SK-N-SH (cell line): Measurements from ENCODE around the gene MAP3K5. TPM values are rescaled to one million over a fixed set of nuclear protein-coding genes. Genes with fewer than 3 reads are reported as not detected.

ENCODE experiments used
- CTCF ChIA-PET: fragments of 300-600, 350-600 bp; formaldehyde crosslinking; extraction: SDS; loops from one replicate; lab custom pipeline; 2021; lab: Yijun Ruan, JAX
- POLR2A ChIA-PET: fragments of 350-600 bp; sonication (Branson Sonifier 250); formaldehyde crosslinking; extraction: SDS; loops from one replicate; lab custom pipeline; 2020; ENCODE audit warnings: antibody characterized with exemption, inconsistent platforms; lab: Yijun Ruan, JAX
- DNase-seq: peaks from one replicate; pipeline ENCODE4 v3.0.0; 2012
- H2AFZ ChIP-seq: fragments of 200-600 bp; sonication (generic); 2 replicates; pipeline ENCODE4 v1.8.1; 2016; ENCODE audit warnings: antibody characterized with exemption, mild to moderate bottlenecking, low read depth
- H3F3A ChIP-seq: fragments of 200-600 bp; sonication (generic); replicated peaks from 2 replicates; pipeline ENCODE3; 2016; ENCODE audit warnings: antibody characterized with exemption, mild to moderate bottlenecking; ENCODE audit not compliant: insufficient read depth
- H3K27ac ChIP-seq, 2 experiments: fragments of 200-500 bp in 1 of 2; fragments of 200-600 bp in 1 of 2; sonication (Bioruptor generic) in 1 of 2; sonication (generic), shearing (Covaris generic) in 1 of 2; 2 replicates each; pipeline versions ENCODE4 v1.5.1 to v1.6.1; 2014 to 2016; ENCODE audit warnings: low read depth in 2 of 2, inconsistent platforms in 1 of 2, low read length in 1 of 2, mild to moderate bottlenecking in 1 of 2, mixed read lengths in 1 of 2
- H3K27me3 ChIP-seq: fragments of 200-600 bp; sonication (generic), shearing (Covaris generic); 2 replicates; pipeline ENCODE4 v1.6.1; 2016; ENCODE audit warnings: mixed run types; ENCODE audit not compliant: insufficient read depth
- H3K36me3 ChIP-seq, 2 experiments: fragments of 200-500 bp in 1 of 2; fragments of 200-600 bp in 1 of 2; sonication (Bioruptor generic) in 1 of 2; sonication (generic) in 1 of 2; replicated peaks in 1 of 2; 2 replicates each; pipeline versions ENCODE3 to v1.5.1; 2014 to 2016; ENCODE audit warnings: low read length in 1 of 2, mild to moderate bottlenecking in 1 of 2; ENCODE audit not compliant: insufficient read depth in 2 of 2, control insufficient read depth in 1 of 2
- H3K4me1 ChIP-seq, 2 experiments: fragments of 200-500 bp in 1 of 2; fragments of 200-600 bp in 1 of 2; sonication (Bioruptor generic) in 1 of 2; sonication (generic), shearing (Covaris generic) in 1 of 2; 2 replicates each; pipeline versions ENCODE4 v1.5.1 to v1.6.1; 2014 to 2016; ENCODE audit warnings: low read depth in 1 of 2, low read length in 1 of 2, mixed run types in 1 of 2; ENCODE audit not compliant: insufficient read depth in 2 of 2, control insufficient read depth in 1 of 2
- H3K4me2 ChIP-seq: fragments of 200-600 bp; sonication (generic), shearing (Covaris generic); 2 replicates; pipeline ENCODE4 v1.6.1; 2017; ENCODE audit warnings: mixed run types
- H3K4me3 ChIP-seq, 2 experiments: fragments of 200-500 bp in 1 of 2; fragments of 200-600 bp in 1 of 2; sonication (Bioruptor generic) in 1 of 2; sonication (generic), shearing (Covaris generic) in 1 of 2; 2 replicates each; pipeline versions ENCODE4 v1.5.1 to v1.8.1; 2014 to 2016; ENCODE audit warnings: low read depth in 2 of 2, inconsistent platforms in 1 of 2, low read length in 1 of 2, mild to moderate bottlenecking in 1 of 2, mixed read lengths in 1 of 2, moderate library complexity in 1 of 2
- H3K79me2 ChIP-seq: fragments of 200-600 bp; sonication (generic); 2 replicates; pipeline ENCODE4 v1.8.1; 2017; ENCODE audit warnings: mild to moderate bottlenecking; ENCODE audit not compliant: insufficient read depth
- H3K9ac ChIP-seq: fragments of 200-600 bp; sonication (generic); 2 replicates; pipeline ENCODE4 v1.6.1; 2017; ENCODE audit warnings: mixed run types
- H3K9me2 ChIP-seq: fragments of 200-600 bp; sonication (generic); 2 replicates; pipeline ENCODE4 v1.6.1; 2017; ENCODE audit warnings: mixed run types
- H3K9me3 ChIP-seq: fragments of 200-600 bp; sonication (generic); 2 replicates; pipeline ENCODE4 v1.6.1; 2017; ENCODE audit warnings: mixed run types, mild to moderate bottlenecking, moderate library complexity
- H4K20me1 ChIP-seq: fragments of 200-600 bp; sonication (generic); 2 replicates; pipeline ENCODE4 v1.6.1; 2017; ENCODE audit warnings: mild to moderate bottlenecking, mixed run types; ENCODE audit not compliant: insufficient read depth
- ELF1 ChIP-seq: IDR thresholded peaks from 2 replicates; pipeline ENCODE4 v1.4.0; 2012
- EP300 ChIP-seq, 2 experiments: IDR thresholded peaks; 2 replicates each; pipeline versions ENCODE4 v1.4.0 to v1.6.1; 2012; ENCODE audit warnings: borderline replicate concordance in 1 of 2, low read depth in 1 of 2, low read length in 1 of 2
- FOSL2 ChIP-seq: IDR thresholded peaks from 2 replicates; pipeline ENCODE4 v1.4.0; 2012; ENCODE audit warnings: low read depth, mild to moderate bottlenecking, moderate library complexity, borderline replicate concordance
- FOXM1 ChIP-seq: IDR thresholded peaks from 2 replicates; pipeline ENCODE4 v1.4.0; 2012; ENCODE audit warnings: low read depth, mild to moderate bottlenecking
- GATA2 ChIP-seq: sonication (generic); formaldehyde crosslinking; IDR thresholded peaks from 2 replicates; pipeline ENCODE4 v1.5.0; 2020; ENCODE audit warnings: mild to moderate bottlenecking, missing genetic modification reagents
- JUND ChIP-seq: IDR thresholded peaks from 2 replicates; pipeline ENCODE4 v1.4.0; 2012
- MEF2A ChIP-seq: IDR thresholded peaks from 2 replicates; pipeline ENCODE4 v1.4.0; 2012; ENCODE audit warnings: low read depth, borderline replicate concordance
- NFIC ChIP-seq: IDR thresholded peaks from 2 replicates; pipeline ENCODE4 v1.4.0; 2012; ENCODE audit warnings: borderline replicate concordance
- NRF1 ChIP-seq: IDR thresholded peaks from 2 replicates; pipeline ENCODE4 v1.6.1; 2012; ENCODE audit warnings: low read depth, mild to moderate bottlenecking, low read length
- RXRA ChIP-seq: IDR thresholded peaks from 2 replicates; pipeline ENCODE4 v1.4.0; 2012; ENCODE audit warnings: low read depth, mild to moderate bottlenecking, borderline replicate concordance
- SIN3A ChIP-seq: IDR thresholded peaks from 2 replicates; pipeline ENCODE4 v1.6.1; 2012; ENCODE audit warnings: low read depth, mild to moderate bottlenecking, low read length, moderate library complexity, borderline replicate concordance
- SMC3 ChIP-seq: IDR thresholded peaks from 2 replicates; pipeline ENCODE4 v1.6.1; 2012; ENCODE audit warnings: low read depth, low read length, improper control_type of control experiment
- TEAD4 ChIP-seq: IDR thresholded peaks from 2 replicates; pipeline ENCODE4 v1.4.0; 2012; ENCODE audit warnings: mild to moderate bottlenecking, borderline replicate concordance; ENCODE audit not compliant: insufficient read depth
- YY1 ChIP-seq: IDR thresholded peaks from 2 replicates; pipeline ENCODE4 v1.4.0; 2012; ENCODE audit warnings: low read depth, mild to moderate bottlenecking
- WGBS: methylation state at CpG from one replicate; pipeline ENCODE4 v1.1.6; 2017; ENCODE audit warnings: low lambda C conversion rate; 5-methylcytosine and 5-hydroxymethylcytosine counted together
- polyA plus RNA-seq, 3 experiments: library from polyadenylated mRNA; depleted of rRNA; stranded (reverse); fragments of >200 nt; gene quantifications; 2 replicates each; pipeline ENCODE4 v1.2.3, GENCODE V29; 2012
- TF ChIP-seq, protein P1 (sequence below): IDR thresholded peaks from 2 replicates; pipeline ENCODE4 v1.6.1; 2012; ENCODE audit warnings: mild to moderate bottlenecking, low read depth, low read length, moderate library complexity
- TF ChIP-seq, protein P2 (sequence below): IDR thresholded peaks from 2 replicates; pipeline ENCODE4 v1.4.0; 2012; ENCODE audit warnings: low read depth, borderline replicate concordance

Gene MAP3K5
- polyA plus RNA-seq, 1 of the 3 experiments (the other 2 are of a cell fraction) = 1.4 TPM

DNA sequence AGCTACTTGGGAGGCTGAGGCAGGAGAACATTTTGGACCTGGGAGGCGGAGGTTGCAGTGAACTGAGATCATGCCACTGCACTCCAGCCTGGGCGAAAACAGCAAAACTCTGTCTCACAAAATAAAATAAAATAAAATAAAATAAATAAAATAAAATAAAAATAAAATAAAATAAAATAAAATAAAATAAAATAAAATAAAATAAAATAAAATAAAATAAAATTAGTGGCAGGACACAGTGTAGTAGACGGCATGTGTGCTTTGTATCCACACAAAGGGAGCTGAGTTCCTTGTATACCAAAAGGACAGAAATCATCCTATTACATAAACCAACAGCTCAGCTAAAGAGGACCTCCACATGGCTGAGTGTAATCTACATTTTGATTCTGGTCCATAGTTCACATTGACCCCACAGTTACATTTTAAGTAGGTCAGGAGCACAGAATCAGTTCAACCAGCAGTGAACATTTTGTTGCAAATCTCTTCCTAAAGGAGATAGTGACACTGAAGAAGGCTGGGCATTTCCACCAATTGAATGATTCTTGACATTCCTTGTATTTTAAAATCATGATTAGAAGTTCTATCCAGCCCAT lies 150.3 kb downstream of the MAP3K5 start:
- no peak for DNase-seq
- WGBS = 98% methylated on average over 3 of the region's 3 CpGs
- ChIA-PET POLR2A (no interaction called here), CTCF (interaction anchor here (0.6 to 4.6 kb wide), 9 partner anchors 11 to 155 kb away, joined by 3 to 214 read pairs (median 3); partner anchors contain the start of gene MAP3K5)
- no peak overlapping the region for H3K4me2 ChIP-seq
- no peaks in the 10 kb centered on the region for H3K27me3 ChIP-seq
- H3K9me3 ChIP-seq = no peaks in the 10 kb centered on the region
- TF ChIP-seq RXRA = no peak
- TF ChIP-seq NFIC = no peak
- TF ChIP-seq TEAD4 = no peak
- TF ChIP-seq JUND = no peak
- TF ChIP-seq ELF1 = no peak
- no peak for TF ChIP-seq SIN3A
- TF ChIP-seq EP300 (IDR thresholded peaks at IDR 0.05; ENCODE audit: borderline replicate concordance in 1 of 2, low read depth in 1 of 2, low read length in 1 of 2) = no peak
- TF ChIP-seq, protein P1, sequence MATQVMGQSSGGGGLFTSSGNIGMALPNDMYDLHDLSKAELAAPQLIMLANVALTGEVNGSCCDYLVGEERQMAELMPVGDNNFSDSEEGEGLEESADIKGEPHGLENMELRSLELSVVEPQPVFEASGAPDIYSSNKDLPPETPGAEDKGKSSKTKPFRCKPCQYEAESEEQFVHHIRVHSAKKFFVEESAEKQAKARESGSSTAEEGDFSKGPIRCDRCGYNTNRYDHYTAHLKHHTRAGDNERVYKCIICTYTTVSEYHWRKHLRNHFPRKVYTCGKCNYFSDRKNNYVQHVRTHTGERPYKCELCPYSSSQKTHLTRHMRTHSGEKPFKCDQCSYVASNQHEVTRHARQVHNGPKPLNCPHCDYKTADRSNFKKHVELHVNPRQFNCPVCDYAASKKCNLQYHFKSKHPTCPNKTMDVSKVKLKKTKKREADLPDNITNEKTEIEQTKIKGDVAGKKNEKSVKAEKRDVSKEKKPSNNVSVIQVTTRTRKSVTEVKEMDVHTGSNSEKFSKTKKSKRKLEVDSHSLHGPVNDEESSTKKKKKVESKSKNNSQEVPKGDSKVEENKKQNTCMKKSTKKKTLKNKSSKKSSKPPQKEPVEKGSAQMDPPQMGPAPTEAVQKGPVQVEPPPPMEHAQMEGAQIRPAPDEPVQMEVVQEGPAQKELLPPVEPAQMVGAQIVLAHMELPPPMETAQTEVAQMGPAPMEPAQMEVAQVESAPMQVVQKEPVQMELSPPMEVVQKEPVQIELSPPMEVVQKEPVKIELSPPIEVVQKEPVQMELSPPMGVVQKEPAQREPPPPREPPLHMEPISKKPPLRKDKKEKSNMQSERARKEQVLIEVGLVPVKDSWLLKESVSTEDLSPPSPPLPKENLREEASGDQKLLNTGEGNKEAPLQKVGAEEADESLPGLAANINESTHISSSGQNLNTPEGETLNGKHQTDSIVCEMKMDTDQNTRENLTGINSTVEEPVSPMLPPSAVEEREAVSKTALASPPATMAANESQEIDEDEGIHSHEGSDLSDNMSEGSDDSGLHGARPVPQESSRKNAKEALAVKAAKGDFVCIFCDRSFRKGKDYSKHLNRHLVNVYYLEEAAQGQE = no peak
- TF ChIP-seq NRF1 = no peak
- no peak for TF ChIP-seq FOXM1
- no peak for TF ChIP-seq MEF2A
- TF ChIP-seq FOSL2 = no peak
- no peak for TF ChIP-seq GATA2
- TF ChIP-seq, protein P2, sequence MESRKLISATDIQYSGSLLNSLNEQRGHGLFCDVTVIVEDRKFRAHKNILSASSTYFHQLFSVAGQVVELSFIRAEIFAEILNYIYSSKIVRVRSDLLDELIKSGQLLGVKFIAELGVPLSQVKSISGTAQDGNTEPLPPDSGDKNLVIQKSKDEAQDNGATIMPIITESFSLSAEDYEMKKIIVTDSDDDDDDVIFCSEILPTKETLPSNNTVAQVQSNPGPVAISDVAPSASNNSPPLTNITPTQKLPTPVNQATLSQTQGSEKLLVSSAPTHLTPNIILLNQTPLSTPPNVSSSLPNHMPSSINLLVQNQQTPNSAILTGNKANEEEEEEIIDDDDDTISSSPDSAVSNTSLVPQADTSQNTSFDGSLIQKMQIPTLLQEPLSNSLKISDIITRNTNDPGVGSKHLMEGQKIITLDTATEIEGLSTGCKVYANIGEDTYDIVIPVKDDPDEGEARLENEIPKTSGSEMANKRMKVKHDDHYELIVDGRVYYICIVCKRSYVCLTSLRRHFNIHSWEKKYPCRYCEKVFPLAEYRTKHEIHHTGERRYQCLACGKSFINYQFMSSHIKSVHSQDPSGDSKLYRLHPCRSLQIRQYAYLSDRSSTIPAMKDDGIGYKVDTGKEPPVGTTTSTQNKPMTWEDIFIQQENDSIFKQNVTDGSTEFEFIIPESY = no peak
- no peak for TF ChIP-seq SMC3
- TF ChIP-seq YY1 = no peak
- no peak overlapping the region for H3K9ac ChIP-seq
- H3K9me2 ChIP-seq = no peaks in the 10 kb centered on the region
- H3K4me1 ChIP-seq = peaks cover 4 to 9% of the 10 kb centered on the region in 2 experiments; a peak in 2 of 4 replicates
- peaks cover 14% of the 10 kb centered on the region for H3F3A ChIP-seq
- no peak overlapping the region for H2AFZ ChIP-seq
- no peaks in the 10 kb centered on the region for H3K79me2 ChIP-seq
- H3K4me3 ChIP-seq = no peak overlapping the region
- no peak overlapping the region for H3K27ac ChIP-seq
- no peaks in the 10 kb centered on the region for H4K20me1 ChIP-seq
- H3K36me3 ChIP-seq = no peaks in the 10 kb centered on the region
